Keratinocyte (primary cell): Measurements from ENCODE around the gene CDC23. TPM values are rescaled to one million over a fixed set of nuclear protein-coding genes. Genes with fewer than 3 reads are reported as not detected.

ENCODE experiments used
- DNase-seq: peaks from one replicate; pipeline ENCODE4 v3.0.0-alpha.2; 2011; ENCODE audit warnings: low read depth, missing footprints, low spot score
- FAIRE-seq: peaks from 2 replicates; lab custom pipeline; 2011; peaks lifted over from hg19 to GRCh38; lab: Jason Lieb, UNC
- H2AFZ ChIP-seq: 2 replicates; pipeline ENCODE4 v1.6.0; 2012; ENCODE audit warnings: low read length, control low read depth, inconsistent platforms; ENCODE audit not compliant: control insufficient read depth
- H3K27ac ChIP-seq: 2 replicates; pipeline ENCODE4 v1.5.1; 2011; ENCODE audit warnings: low read length; ENCODE audit not compliant: control insufficient read depth, insufficient read depth
- H3K27me3 ChIP-seq: 3 replicates; pipeline ENCODE4 v1.6.0; 2011; ENCODE audit warnings: low read length; ENCODE audit not compliant: control insufficient read depth, insufficient read depth; ENCODE audit errors: extremely low read depth
- H3K36me3 ChIP-seq, 2 experiments: 2 replicates in 1 of 2; 3 replicates in 1 of 2; pipeline ENCODE4 v1.5.1; 2011; ENCODE audit warnings: low read length in 2 of 2, mild to moderate bottlenecking in 1 of 2; ENCODE audit not compliant: control insufficient read depth in 2 of 2, insufficient read depth in 2 of 2; ENCODE audit errors: extremely low read depth in 1 of 2
- H3K4me1 ChIP-seq: 3 replicates; pipeline ENCODE4 v1.5.1; 2011; ENCODE audit warnings: low read length; ENCODE audit not compliant: control insufficient read depth, insufficient read depth; ENCODE audit errors: extremely low read depth
- H3K4me2 ChIP-seq: 3 replicates; pipeline ENCODE4 v1.6.0; 2011; ENCODE audit warnings: low read depth, low read length; ENCODE audit not compliant: control insufficient read depth, insufficient read depth; ENCODE audit errors: extremely low read depth
- H3K4me3 ChIP-seq, 3 experiments: fragments of 200-600 bp in 1 of 3; sonication (generic) in 1 of 3; 2 replicates in 2 of 3; 3 replicates in 1 of 3; pipeline ENCODE4 v1.5.1; 2011 to 2016; ENCODE audit warnings: low read length in 3 of 3, mild to moderate bottlenecking in 3 of 3, control low read depth in 2 of 3, inconsistent platforms in 1 of 3, low read depth in 1 of 3, mixed read lengths in 1 of 3, mixed run types in 1 of 3, moderate library complexity in 1 of 3; ENCODE audit not compliant: control insufficient read depth in 2 of 3, insufficient read depth in 2 of 3; ENCODE audit errors: extremely low read depth in 1 of 3
- H3K79me2 ChIP-seq: 2 replicates; pipeline ENCODE4 v1.6.0; 2012; ENCODE audit warnings: low read length; ENCODE audit not compliant: control insufficient read depth, insufficient read depth
- H3K9ac ChIP-seq: 3 replicates; pipeline ENCODE4 v1.6.0; 2011; ENCODE audit warnings: low read length; ENCODE audit not compliant: control insufficient read depth, insufficient read depth; ENCODE audit errors: extremely low read depth
- H3K9me1 ChIP-seq: 3 replicates; pipeline ENCODE4 v1.6.0; 2011; ENCODE audit warnings: low read length; ENCODE audit not compliant: control insufficient read depth, insufficient read depth; ENCODE audit errors: extremely low read depth
- H3K9me3 ChIP-seq: 2 replicates; pipeline ENCODE4 v1.5.1; 2012; ENCODE audit warnings: low read depth, low read length; ENCODE audit not compliant: control insufficient read depth
- H4K20me1 ChIP-seq: 3 replicates; pipeline ENCODE4 v1.6.0; 2011; ENCODE audit warnings: low read length; ENCODE audit not compliant: control insufficient read depth, insufficient read depth; ENCODE audit errors: extremely low read depth
- EZH2 ChIP-seq: IDR thresholded peaks from one replicate; pipeline ENCODE4 v1.6.1; 2012; ENCODE audit warnings: inconsistent platforms, mild to moderate bottlenecking, low read length, moderate library complexity
- dilution Hi-C: fragments of 300-500 bp; cut with MboI; formaldehyde crosslinking; loops from one replicate; pipeline ENCODE4 v1.7.0; 2020; ENCODE audit warnings: low sequenced_read_pairs; ENCODE audit not compliant: extremely low pct_ligation_motif_present
- polyA plus RNA-seq, 5 experiments: library from polyadenylated mRNA; depleted of rRNA in 3 of 5; stranded (reverse) in 3 of 5; stranded (forward) in 1 of 5; unstranded in 1 of 5; fragments of >200 nt; gene quantifications; 1 replicate in 1 of 5; 2 replicates in 3 of 5; 3 replicates in 1 of 5; pipeline versions ENCODE4 v1.2.1 to v1.2.3, GENCODE V29; 2011 to 2012; ENCODE audit warnings: missing spikeins in 2 of 5, low read depth in 1 of 5, low replicate concordance in 1 of 5
- TF ChIP-seq, protein P1 (sequence below), 3 experiments: IDR thresholded peaks in 1 of 3; conservative IDR thresholded peaks in 1 of 3; optimal IDR thresholded peaks in 1 of 3; 2 replicates in 2 of 3; 3 replicates in 1 of 3; pipeline versions ENCODE3 to v1.5.1; 2011; ENCODE audit warnings: low read length in 3 of 3, mild to moderate bottlenecking in 3 of 3, moderate library complexity in 2 of 3, control low read depth in 1 of 3, inconsistent platforms in 1 of 3; ENCODE audit not compliant: insufficient read depth in 2 of 3; ENCODE audit errors: extremely low read depth in 1 of 3

The CDC23 gene
- polyA plus RNA-seq, 1 donor (not counting 4 experiments of a cell fraction or from before 2014, with no cell fraction given), result 40.2 TPM

GRCh38 chr5:138160706-138161105 is 52.4 kb downstream of the CDC23 start:
- TF ChIP-seq EZH2, result no peak
- TF ChIP-seq, protein P1, sequence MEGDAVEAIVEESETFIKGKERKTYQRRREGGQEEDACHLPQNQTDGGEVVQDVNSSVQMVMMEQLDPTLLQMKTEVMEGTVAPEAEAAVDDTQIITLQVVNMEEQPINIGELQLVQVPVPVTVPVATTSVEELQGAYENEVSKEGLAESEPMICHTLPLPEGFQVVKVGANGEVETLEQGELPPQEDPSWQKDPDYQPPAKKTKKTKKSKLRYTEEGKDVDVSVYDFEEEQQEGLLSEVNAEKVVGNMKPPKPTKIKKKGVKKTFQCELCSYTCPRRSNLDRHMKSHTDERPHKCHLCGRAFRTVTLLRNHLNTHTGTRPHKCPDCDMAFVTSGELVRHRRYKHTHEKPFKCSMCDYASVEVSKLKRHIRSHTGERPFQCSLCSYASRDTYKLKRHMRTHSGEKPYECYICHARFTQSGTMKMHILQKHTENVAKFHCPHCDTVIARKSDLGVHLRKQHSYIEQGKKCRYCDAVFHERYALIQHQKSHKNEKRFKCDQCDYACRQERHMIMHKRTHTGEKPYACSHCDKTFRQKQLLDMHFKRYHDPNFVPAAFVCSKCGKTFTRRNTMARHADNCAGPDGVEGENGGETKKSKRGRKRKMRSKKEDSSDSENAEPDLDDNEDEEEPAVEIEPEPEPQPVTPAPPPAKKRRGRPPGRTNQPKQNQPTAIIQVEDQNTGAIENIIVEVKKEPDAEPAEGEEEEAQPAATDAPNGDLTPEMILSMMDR (optimal IDR thresholded peaks at IDR 0.05 in 1 of 3, IDR thresholded peaks at IDR 0.05 in 1 of 3, conservative IDR thresholded peaks at IDR 0.05 in 1 of 3; ENCODE audit: extremely low read depth in 1 of 3, insufficient read depth in 2 of 3, low read length in 3 of 3), result no peak
- FAIRE-seq, result no peak
- Histone ChIP-seq H3K27me3 (no peaks in the 10 kb centered on the region), H4K20me1 (no peaks in the 10 kb centered on the region), H3K79me2 (no peaks in the 10 kb centered on the region), H3K4me1 (no peaks in the 10 kb centered on the region), H3K9ac (no peak overlapping the region), H3K4me2 (no peak overlapping the region), H2AFZ (no peak overlapping the region), H3K9me1 (no peaks in the 10 kb centered on the region), H3K9me3 (no peaks in the 10 kb centered on the region), H3K36me3 (peaks cover 50% of the 10 kb centered on the region in 2 experiments), H3K4me3 (no peak overlapping the region), H3K27ac (no peak overlapping the region)
- DNase-seq, result no peak
- dilution Hi-C loops, result no loop called here

- Histone ChIP-seq H3K9me1 (no peaks in the 10 kb centered on the region), H3K4me2 (no peak overlapping the region), H3K27me3 (no peaks in the 10 kb centered on the region), H3K79me2 (no peaks in the 10 kb centered on the region), H3K36me3 (peaks cover 41 to 44% of the 10 kb centered on the region in 2 experiments), H4K20me1 (no peaks in the 10 kb centered on the region), H3K9ac (no peak overlapping the region), H3K9me3 (no peaks in the 10 kb centered on the region), H3K4me1 (no peaks in the 10 kb centered on the region), H3K4me3 (no peak overlapping the region), H2AFZ (no peak overlapping the region), H3K27ac (no peak overlapping the region)
- dilution Hi-C loops, result no loop called here
- no peak for TF ChIP-seq EZH2
- TF ChIP-seq, protein P1 (optimal IDR thresholded peaks at IDR 0.05 in 1 of 3, IDR thresholded peaks at IDR 0.05 in 1 of 3, conservative IDR thresholded peaks at IDR 0.05 in 1 of 3; ENCODE audit: extremely low read depth in 1 of 3, insufficient read depth in 2 of 3, low read length in 3 of 3), result no peak
- DNase-seq (no peak), FAIRE-seq (no peak)
Observed at GRCh38 chr5:138159666-138160065, 53.5 kb downstream of the CDC23 start.
